ENCODE data around the gene SPDYE16.
"Not testable (repeated sequence)": the region's sequence is repeated elsewhere in the genome, so short reads cannot be mapped to it uniquely, and the experiment has no call there.

SPDYE16 gene

DNA sequence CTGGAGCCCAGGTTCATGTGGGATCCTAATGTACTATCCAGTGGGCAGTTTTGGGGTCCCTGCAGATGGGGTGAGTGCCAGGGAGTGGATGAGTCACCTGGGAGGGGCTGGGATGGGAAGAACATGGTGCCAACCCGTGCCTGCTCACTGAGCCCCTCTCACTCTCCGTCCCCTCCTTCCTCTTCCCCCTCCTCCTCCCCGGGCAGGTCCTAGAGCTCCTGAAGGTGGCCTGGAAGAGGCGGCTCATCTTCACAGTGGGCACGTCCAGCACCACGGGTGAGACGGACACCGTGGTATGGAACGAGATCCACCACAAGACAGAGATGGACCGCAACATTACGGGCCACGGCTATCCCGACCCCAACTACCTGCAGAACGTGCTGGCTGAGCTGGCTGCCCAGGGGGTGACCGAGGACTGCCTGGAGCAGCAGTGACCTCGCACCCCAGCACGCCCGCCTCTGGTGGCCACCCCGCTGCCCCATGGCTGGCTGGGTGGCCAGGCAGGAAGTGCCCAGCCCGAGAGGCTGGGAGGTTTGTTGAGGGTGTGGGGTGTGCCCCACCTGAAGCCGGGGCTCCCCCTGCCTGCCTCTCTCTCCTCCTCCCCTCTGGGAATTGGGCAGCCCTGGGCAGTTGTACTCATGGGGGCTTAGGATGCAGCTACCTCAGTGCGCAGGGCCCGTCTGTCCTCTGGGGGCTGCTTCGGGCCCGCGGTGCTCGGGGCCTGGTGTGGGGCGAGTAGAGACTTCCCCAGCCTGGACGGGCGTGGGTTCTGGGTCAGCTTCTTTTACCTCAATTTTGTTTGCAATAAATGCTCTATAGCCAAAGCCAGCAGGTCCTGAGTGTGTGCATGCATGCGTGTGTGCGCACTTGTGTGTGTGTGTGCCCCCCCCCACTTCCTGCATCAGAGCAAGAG lies 37.7 kb downstream of the SPDYE16 start:
- DNase-seq (ENCODE audit: low read depth in 1 of 2, low spot score in 1 of 2), result no peak

GRCh38 chr7:76504351-76505167 lies 38.5 kb downstream of the SPDYE16 start:
- not testable (repeated sequence) for DNase-seq (ENCODE audit: low read depth in 1 of 2, low spot score in 1 of 2)

- DNase-seq (ENCODE audit: low read depth in 1 of 2, low spot score in 1 of 2), result not testable (repeated sequence)
Measured at GRCh38 chr7:76503244-76503643, 39.9 kb downstream of the SPDYE16 start.

DNA sequence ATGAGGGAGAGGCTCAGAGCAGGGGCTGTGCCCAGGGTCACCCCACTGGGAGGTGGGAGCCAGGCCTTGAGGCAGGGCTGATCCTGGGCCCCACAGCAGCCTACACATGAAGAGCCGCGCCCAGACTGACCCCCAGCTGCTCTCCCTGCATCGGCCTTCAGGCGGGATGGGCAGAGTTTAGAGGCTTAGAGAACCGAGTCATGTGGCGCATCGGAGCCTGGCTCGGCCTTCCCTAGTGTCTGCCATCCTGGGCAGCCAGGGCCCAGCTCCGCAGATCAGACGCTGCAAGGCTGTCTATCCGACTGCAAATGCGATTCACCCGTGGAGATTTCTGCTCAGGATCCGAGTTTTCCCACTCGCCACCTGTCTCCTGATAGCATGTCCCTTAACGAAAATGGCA lies 40.3 kb downstream of the SPDYE16 start:
- DNase-seq (ENCODE audit: low read depth in 1 of 2, low spot score in 1 of 2), result not testable (repeated sequence)

- not testable (repeated sequence) for DNase-seq (ENCODE audit: low read depth in 1 of 2, low spot score in 1 of 2)
Measured at GRCh38 chr7:76502224-76502623, 40.9 kb downstream of the SPDYE16 start.

- DNase-seq (ENCODE audit: low read depth in 1 of 2, low spot score in 1 of 2), result not testable (repeated sequence)
Measured at GRCh38 chr7:76499924-76500241, 43.2 kb downstream of the SPDYE16 start.

- DNase-seq (ENCODE audit: low read depth in 1 of 2, low spot score in 1 of 2), result not testable (repeated sequence)
Measured at GRCh38 chr7:76499201-76499923, 43.7 kb downstream of the SPDYE16 start.

DNA sequence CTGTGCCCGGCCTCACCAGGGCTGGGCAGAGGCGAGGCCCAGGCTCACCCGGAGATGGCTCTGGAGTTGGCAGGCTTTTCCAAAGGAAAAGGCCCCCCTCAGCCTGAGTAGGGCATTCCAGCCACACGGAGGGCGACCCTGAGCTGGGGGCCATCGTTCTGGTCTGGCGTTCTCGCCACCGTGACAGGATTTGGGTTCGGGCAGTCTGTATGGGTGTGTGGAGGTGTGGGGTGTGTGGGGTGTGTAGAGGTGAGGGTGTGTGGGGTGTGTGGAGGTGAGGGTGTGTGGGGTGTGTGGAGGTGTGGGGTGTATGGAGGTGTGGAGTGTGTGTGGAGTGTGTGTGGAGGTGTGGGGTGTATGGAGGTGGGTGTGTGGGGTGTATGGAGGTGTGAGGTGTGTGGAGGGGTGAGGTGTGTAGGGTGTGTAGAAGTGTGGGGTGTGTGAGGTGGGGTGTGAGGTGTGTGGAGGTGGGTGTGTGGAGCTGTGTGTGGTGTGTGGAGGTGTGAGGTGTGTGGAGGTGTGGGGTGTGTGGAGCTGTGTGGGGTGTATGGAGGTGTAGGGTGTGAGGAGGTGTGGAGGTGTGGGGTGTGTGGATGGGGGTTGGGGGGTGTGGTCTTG lies 44.4 kb downstream of the SPDYE16 start:
- DNase-seq (ENCODE audit: low read depth in 1 of 2, low spot score in 1 of 2), result not testable (repeated sequence)

DNA sequence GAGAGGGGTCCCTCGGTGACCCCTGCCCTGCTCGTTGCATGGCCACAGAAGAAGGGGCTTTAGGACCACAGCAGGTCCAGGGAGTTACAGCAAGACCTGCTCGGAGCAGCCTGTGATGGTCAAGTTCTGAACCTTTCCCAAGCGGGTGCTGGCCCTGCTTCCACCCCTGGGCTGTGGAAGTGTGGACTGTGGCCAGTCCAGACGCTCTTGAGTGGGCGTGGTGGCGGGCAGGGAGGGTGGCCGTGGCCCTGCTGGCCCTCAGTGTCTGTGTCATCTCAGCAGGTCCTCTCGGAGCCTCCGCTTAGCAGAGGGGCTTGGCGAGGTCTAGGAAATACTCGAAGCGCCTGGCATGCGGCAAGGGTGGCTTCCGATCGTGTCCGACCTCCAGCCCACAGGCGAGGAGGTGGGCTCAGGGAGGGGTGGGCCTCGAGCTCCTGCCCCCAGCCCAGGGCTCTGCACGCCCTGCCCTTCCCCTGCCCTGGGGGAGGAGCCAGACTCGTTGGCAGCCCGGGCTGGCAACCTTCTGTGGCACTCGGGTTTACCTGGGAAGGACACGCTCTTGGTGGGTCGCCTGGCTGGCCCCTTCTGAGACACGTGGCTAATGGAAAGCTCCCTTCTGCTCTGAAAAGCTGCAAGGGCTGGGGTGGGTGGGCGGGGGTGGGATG lies 45.0 kb downstream of the SPDYE16 start:
- DNase-seq (ENCODE audit: low read depth in 1 of 2, low spot score in 1 of 2), result not testable (repeated sequence)

DNA sequence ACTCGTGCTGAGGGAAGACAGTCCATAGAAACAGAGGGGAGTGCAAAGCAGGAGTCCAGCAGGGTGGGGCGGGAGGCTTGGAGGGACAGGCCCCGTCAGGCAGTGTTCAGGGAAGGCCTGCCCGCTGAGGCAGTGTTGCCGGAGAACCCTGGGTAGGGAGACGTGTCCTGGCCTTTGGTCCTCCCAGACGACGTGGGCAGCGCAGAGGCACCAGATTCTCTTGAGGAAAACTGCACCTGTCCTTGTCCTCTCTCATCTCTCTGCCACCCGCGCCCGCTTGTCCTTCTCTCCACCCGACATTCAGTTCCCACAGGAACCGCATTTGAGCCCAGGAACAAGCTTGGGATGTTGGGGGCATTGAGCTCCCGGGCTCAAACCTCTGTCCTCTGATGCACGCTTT lies 47.4 kb downstream of the SPDYE16 start:
- DNase-seq (ENCODE audit: low read depth in 1 of 2, low spot score in 1 of 2), result not testable (repeated sequence)

DNA sequence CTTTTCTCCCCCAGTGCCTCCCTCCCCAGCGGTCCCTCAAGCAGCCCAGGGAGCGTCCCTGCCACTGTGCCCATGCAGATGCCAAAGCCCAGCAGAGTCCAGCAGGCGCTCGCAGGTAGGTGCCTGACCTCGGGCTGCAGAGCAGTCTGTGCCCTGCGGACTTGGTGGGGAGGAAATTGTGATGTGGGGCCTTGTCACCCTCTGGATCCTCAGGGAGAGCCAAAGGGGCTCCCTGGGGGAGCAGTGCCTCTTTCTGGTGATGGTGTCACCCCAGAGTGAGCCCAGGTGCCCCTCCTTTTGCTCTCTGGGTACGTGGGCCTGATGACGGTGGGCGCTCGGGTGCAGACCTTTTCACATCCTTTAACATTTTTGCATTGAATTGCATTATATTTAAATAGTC lies 51.0 kb downstream of the SPDYE16 start:
- DNase-seq (ENCODE audit: low read depth in 1 of 2, low spot score in 1 of 2), result not testable (repeated sequence)

DNA sequence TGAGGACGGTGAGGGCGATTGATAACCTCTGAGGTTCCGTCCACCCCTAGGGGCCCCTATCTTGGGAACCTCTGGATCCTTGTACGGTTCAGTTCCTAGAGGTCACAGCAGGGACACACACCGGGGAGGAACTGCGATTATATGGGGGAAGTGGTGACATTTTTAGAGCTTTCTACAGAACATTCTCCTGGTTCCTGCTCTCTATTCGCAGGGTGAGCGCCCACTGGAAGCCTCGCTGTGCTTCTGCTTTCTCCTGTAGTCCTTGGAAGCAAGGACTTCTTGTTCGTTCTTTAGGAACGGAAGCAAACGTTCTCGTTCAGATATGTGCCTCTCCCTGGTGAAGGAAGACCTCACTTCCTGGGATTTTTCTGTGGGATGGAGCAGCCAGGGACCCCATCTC lies 55.1 kb downstream of the SPDYE16 start:
- not testable (repeated sequence) for DNase-seq (ENCODE audit: low read depth in 1 of 2, low spot score in 1 of 2)

DNA sequence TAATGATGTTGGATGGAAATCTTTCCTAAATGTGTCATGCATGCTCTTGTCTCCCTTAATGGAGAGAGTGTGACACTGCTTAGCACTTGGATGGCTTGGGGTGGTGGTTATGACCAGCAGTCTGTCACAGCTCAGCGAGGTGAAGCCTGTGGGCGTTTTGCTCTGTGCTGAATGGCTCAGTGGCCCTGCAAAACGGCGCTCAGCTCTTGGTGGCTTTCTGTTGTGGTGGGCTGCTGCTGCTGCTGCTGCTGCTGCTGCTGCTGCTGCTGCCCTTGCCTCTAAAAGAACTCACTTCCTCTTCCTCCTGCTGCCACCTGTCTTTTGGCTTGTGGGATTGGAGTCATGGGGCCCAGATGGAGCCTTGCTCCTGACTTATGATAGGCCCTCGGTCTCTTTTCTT lies 56.5 kb downstream of the SPDYE16 start:
- not testable (repeated sequence) for DNase-seq (ENCODE audit: low read depth in 1 of 2, low spot score in 1 of 2)

- not testable (repeated sequence) for DNase-seq (ENCODE audit: low read depth in 1 of 2, low spot score in 1 of 2)
Measured at GRCh38 chr7:76485822-76486610, 57.1 kb downstream of the SPDYE16 start.

- not testable (repeated sequence) for DNase-seq (ENCODE audit: low read depth in 1 of 2, low spot score in 1 of 2)
Measured at GRCh38 chr7:76484456-76484855, 58.6 kb downstream of the SPDYE16 start.

GRCh38 chr7:76483081-76483480 lies 60.0 kb downstream of the SPDYE16 start:
- not testable (repeated sequence) for DNase-seq (ENCODE audit: low read depth in 1 of 2, low spot score in 1 of 2)

DNA sequence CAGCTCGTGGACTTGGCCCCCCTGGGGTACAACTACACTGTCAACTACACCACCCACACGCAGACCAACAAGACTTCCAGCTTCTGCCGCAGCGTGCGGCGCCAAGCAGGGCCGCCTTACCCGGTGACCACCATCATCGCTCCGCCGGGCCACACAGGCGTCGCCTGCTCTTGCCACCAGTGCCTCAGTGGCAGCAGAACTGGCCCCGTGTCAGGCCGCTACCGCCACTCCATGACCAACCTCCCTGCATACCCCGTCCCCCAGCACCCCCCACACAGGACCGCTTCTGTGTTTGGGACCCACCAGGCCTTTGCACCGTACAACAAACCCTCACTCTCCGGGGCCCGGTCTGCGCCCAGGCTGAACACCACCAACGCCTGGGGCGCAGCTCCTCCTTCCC lies 60.4 kb downstream of the SPDYE16 start:
- not testable (repeated sequence) for DNase-seq (ENCODE audit: low read depth in 1 of 2, low spot score in 1 of 2)

Measured in activated T-helper 1 cell treated with anti-CD3 and anti-CD28 coated beads, Interleukin-2, amount 50 U/mL, for 16 hours (primary cell).